NCI-H1092 treated with DMSO at 0.1 percent for 48 hours (cell line): ENCODE results near the gene CLDN7.
"Not testable (repeated sequence)": the region's sequence is repeated elsewhere in the genome, so short reads cannot be mapped to it uniquely, and the experiment has no call there.

Source experiments
- DNase-seq: peaks from one replicate; lab custom pipeline; 2025; lab: John Stamatoyannopoulos, UW

The CLDN7 gene

GRCh38 chr17:7253082-7253481 lies 9.2 kb downstream of the CLDN7 start:
- no peak for DNase-seq

GRCh38 chr17:7252176-7253043 lies 9.9 kb downstream of the CLDN7 start, which contains the start of gene ELP5:
TSS of gene ELP5 (plus strand) at chr17:7252215. CDS start at chr17:7252551, 336 bp downstream.
- peak; percentile 95 for DNase-seq

- peak; percentile 98 for DNase-seq
Measured at GRCh38 chr17:7251661-7252175, 10.6 kb downstream of the CLDN7 start, which contains the start of gene CTDNEP1. TSS of gene CTDNEP1 (minus strand) at chr17:7251734. CDS start at chr17:7251296, 438 bp downstream.

GRCh38 chr17:7250695-7251627 lies 11.3 kb downstream of the CLDN7 start:
- no peak for DNase-seq

GRCh38 chr17:7249830-7250229 lies 12.4 kb downstream of the CLDN7 start:
- no peak for DNase-seq

- no peak for DNase-seq
Measured at GRCh38 chr17:7249214-7249613, 13.1 kb downstream of the CLDN7 start.

GRCh38 chr17:7248796-7249195 lies 13.5 kb downstream of the CLDN7 start:
- no peak for DNase-seq

- DNase-seq, result no peak
Measured at GRCh38 chr17:7246779-7247178, 15.5 kb downstream of the CLDN7 start.

- DNase-seq, result not testable (repeated sequence)
Measured at GRCh38 chr17:7243838-7244237, 18.4 kb downstream of the CLDN7 start.

GRCh38 chr17:7243453-7243729 lies 18.9 kb downstream of the CLDN7 start:
- no peak for DNase-seq

GRCh38 chr17:7242717-7243452 lies 19.4 kb downstream of the CLDN7 start:
- peak; percentile 93 for DNase-seq

- peak; percentile 87 for DNase-seq
Measured at GRCh38 chr17:7241783-7242716, 20.2 kb downstream of the CLDN7 start, which contains the start of gene GABARAP. TSS of gene GABARAP (minus strand) at chr17:7242449. CDS start at chr17:7242330, 119 bp downstream.

- no peak for DNase-seq
Measured at GRCh38 chr17:7241090-7241733, 21.1 kb downstream of the CLDN7 start.

GRCh38 chr17:7240375-7240774 lies 21.9 kb downstream of the CLDN7 start:
- DNase-seq, result no peak

- DNase-seq, result peak; percentile 98
Measured at GRCh38 chr17:7239091-7240027, 22.9 kb downstream of the CLDN7 start, which contains the start of gene PHF23. TSS of gene PHF23 (minus strand) at chr17:7239457. CDS start at chr17:7239279, 178 bp downstream.

- DNase-seq, result no peak
Measured at GRCh38 chr17:7238420-7239090, 23.7 kb downstream of the CLDN7 start.

- peak; percentile 12 for DNase-seq
Measured at GRCh38 chr17:7237761-7238419, 24.4 kb downstream of the CLDN7 start.
